Erythroblast (primary cell): ENCODE measurements around the gene PDE6D.

Source experiments
- GATA1 ChIP-seq: IDR thresholded peaks from 2 replicates; pipeline ENCODE4 v1.6.1; 2011; ENCODE audit warnings: low read depth, mild to moderate bottlenecking, control low read depth, low read length, moderate library complexity
- POLR2A ChIP-seq: IDR thresholded peaks from 2 replicates; pipeline ENCODE4 v1.6.1; 2011; ENCODE audit warnings: mild to moderate bottlenecking, low read length

- TF ChIP-seq POLR2A: no peak
- TF ChIP-seq GATA1: no peak
These were observed 14.6 kb upstream of the PDE6D start for GRCh38 chr2:231795525-231796327.
